Right atrium auricular region (tissue), 2 donors: Measurements from ENCODE around the gene KIF16B. TPM values are rescaled to one million over a fixed set of nuclear protein-coding genes. Genes with fewer than 3 reads are reported as not detected.
"Not testable (repeated sequence)": the region's sequence is repeated elsewhere in the genome, so short reads cannot be mapped to it uniquely, and the experiment has no call there.

Experiments
- DNase-seq: peaks from one replicate; pipeline ENCODE4 v3.0.0-alpha.2; 2019; ENCODE audit warnings: low spot score
- H3K27ac ChIP-seq, 2 donors: fragments of 200-600 bp; sonication (generic); 1 replicate in 1 of 2; 2 replicates in 1 of 2; pipeline ENCODE4 v1.5.1; 2016 to 2019
- H3K27me3 ChIP-seq, 2 donors: fragments of 200-600 bp; sonication (generic); one replicate each; pipeline versions ENCODE4 v1.5.1 to v1.6.0; 2017 to 2019
- H3K36me3 ChIP-seq: fragments of 200-600 bp; sonication (generic); one replicate; pipeline ENCODE4 v1.5.1; 2016
- H3K4me1 ChIP-seq, 2 donors: fragments of 200-600 bp; sonication (generic); one replicate each; pipeline versions ENCODE4 v1.5.1 to v1.6.0; 2017 to 2019
- H3K4me3 ChIP-seq, 2 donors: fragments of 200-600 bp; sonication (generic); 1 replicate in 1 of 2; 2 replicates in 1 of 2; pipeline ENCODE4 v1.5.1; 2017 to 2019; ENCODE audit warnings: mild to moderate bottlenecking in 1 of 2, moderate library complexity in 1 of 2
- H3K9me3 ChIP-seq, 2 donors: fragments of 200-600 bp; sonication (generic); one replicate each; pipeline ENCODE4 v1.5.1; 2019
- total RNA-seq, 2 donors: library from RNA; depleted of rRNA; stranded (reverse); fragments of >200 nt; gene quantifications; one replicate each; pipeline ENCODE4 v1.1.0, GENCODE V29; 2016
- TF ChIP-seq, protein P1 (sequence below), 2 donors: fragments of 200-600 bp; sonication (generic); IDR thresholded peaks; one replicate each; pipeline ENCODE4 v1.5.1; 2019; ENCODE audit warnings: antibody characterized with exemption in 2 of 2

KIF16B gene
- total RNA-seq, 2 donors from 2014 or later = 11.2 to 23.0 TPM

GRCh38 chr20:16566080-16566479, 7.2 kb downstream of the KIF16B start:
- Histone ChIP-seq H3K27ac (no peak overlapping the region), H3K36me3 (no peaks in the 10 kb centered on the region), H3K27me3 (no peaks in the 10 kb centered on the region), H3K4me3 (no peak overlapping the region), H3K9me3 (no peaks in the 10 kb centered on the region), H3K4me1 (no peaks in the 10 kb centered on the region)
- DNase-seq = no peak
- TF ChIP-seq, protein P1, sequence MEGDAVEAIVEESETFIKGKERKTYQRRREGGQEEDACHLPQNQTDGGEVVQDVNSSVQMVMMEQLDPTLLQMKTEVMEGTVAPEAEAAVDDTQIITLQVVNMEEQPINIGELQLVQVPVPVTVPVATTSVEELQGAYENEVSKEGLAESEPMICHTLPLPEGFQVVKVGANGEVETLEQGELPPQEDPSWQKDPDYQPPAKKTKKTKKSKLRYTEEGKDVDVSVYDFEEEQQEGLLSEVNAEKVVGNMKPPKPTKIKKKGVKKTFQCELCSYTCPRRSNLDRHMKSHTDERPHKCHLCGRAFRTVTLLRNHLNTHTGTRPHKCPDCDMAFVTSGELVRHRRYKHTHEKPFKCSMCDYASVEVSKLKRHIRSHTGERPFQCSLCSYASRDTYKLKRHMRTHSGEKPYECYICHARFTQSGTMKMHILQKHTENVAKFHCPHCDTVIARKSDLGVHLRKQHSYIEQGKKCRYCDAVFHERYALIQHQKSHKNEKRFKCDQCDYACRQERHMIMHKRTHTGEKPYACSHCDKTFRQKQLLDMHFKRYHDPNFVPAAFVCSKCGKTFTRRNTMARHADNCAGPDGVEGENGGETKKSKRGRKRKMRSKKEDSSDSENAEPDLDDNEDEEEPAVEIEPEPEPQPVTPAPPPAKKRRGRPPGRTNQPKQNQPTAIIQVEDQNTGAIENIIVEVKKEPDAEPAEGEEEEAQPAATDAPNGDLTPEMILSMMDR (IDR thresholded peaks at IDR 0.05) = no peak

DNA sequence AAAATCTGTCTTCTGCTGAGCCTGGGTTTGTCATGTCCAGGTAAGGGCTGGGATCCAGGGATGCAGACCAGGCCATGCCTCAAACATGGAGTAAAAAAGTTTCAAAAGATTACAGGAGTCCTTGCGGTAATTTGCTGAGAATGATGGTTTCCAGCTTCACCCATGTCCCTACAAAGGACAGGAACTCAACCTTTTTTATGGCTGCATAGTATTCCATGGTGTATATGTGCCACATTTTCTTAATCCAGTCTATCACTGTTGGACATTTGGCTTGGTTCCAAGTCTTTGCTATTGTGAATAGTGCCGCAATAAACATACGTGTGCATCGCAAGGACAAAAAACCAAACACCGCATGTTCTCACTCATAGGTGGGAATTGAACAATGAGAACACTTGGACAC, 9.2 kb downstream of the KIF16B start:
- not testable (repeated sequence) for H3K27ac ChIP-seq, H3K4me1 ChIP-seq, H3K36me3 ChIP-seq, H3K4me3 ChIP-seq, H3K27me3 ChIP-seq, DNase-seq, H3K9me3 ChIP-seq

DNA sequence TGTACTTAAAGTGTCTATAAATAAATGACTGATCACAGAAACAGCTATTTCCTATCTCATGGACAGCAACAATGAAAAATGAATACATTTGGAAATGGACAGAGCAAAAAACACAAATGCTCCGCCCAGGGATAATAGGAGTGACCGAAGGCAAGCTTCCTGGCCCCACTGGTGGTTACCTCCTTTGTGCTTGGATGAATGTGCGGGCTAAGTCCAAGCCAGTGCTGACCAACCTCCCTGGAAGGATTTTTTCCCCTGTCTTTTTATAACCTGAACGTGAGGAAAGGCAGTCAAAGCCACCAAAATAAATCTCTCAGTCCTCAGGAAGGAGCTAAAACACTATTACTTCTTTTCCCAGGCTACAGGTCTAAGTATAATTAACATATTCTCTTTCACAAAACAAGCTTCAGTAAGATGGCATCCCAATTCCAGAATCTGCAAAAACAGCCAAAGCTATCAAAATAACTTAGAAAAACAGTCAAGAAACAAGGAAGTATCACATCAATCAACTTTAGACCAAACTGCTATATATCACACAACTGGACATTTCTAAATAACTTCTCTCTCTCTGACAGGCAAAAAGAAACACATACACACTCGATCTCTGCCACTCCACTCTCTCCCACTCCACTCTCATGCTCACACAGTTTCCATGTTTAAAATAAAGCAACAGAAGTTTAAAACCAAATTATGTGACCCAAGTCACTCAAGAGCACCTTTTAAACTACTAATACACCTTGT, 10.0 kb downstream of the KIF16B start:
- Histone ChIP-seq H3K9me3 (no peaks in the 10 kb centered on the region), H3K4me1 (no peaks in the 10 kb centered on the region), H3K36me3 (no peaks in the 10 kb centered on the region), H3K27me3 (no peaks in the 10 kb centered on the region), H3K27ac (no peak overlapping the region), H3K4me3 (no peak overlapping the region)
- DNase-seq = no peak
- TF ChIP-seq, protein P1 (IDR thresholded peaks at IDR 0.05) = no peak

DNA sequence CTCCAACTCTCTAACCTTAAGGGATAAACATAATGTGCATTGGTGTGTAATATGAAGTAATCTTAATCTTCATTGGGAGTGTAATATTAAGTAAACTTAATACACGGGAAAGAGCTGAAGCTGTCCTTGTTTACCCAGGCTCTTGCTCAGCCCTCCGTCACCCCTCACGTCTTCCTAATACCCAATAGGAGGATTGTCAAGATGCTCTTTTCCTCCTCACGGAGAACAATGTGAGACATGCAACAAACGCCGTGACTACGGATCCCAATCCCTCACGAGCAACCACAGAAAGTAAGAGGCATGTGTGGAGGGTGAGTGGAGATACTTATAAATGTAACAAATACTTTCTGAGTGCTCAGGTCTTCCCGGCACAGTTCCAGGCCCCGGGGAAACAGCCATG, 11.0 kb downstream of the KIF16B start:
- H3K4me1 ChIP-seq = no peaks in the 10 kb centered on the region
- no peaks in the 10 kb centered on the region for H3K36me3 ChIP-seq
- H3K27ac ChIP-seq = no peak overlapping the region
- TF ChIP-seq, protein P1 (IDR thresholded peaks at IDR 0.05) = no peak
- no peaks in the 10 kb centered on the region for H3K27me3 ChIP-seq
- DNase-seq = no peak
- H3K4me3 ChIP-seq = no peak overlapping the region
- H3K9me3 ChIP-seq = no peaks in the 10 kb centered on the region

GRCh38 chr20:16560661-16561060, 12.6 kb downstream of the KIF16B start:
- Histone ChIP-seq H3K36me3 (no peaks in the 10 kb centered on the region), H3K27ac (no peak overlapping the region), H3K9me3 (no peaks in the 10 kb centered on the region), H3K4me1 (peaks cover 0 to 9% of the 10 kb centered on the region in 2 donors), H3K4me3 (no peak overlapping the region), H3K27me3 (no peaks in the 10 kb centered on the region)
- no peak for DNase-seq
- TF ChIP-seq, protein P1 (IDR thresholded peaks at IDR 0.05) = no peak

GRCh38 chr20:16560216-16560615, 13.0 kb downstream of the KIF16B start:
- Histone ChIP-seq H3K27ac (no peak overlapping the region), H3K9me3 (no peaks in the 10 kb centered on the region), H3K4me1 (peaks cover 0 to 14% of the 10 kb centered on the region in 2 donors), H3K36me3 (no peaks in the 10 kb centered on the region), H3K4me3 (no peak overlapping the region), H3K27me3 (no peaks in the 10 kb centered on the region)
- no peak for DNase-seq
- TF ChIP-seq, protein P1 (IDR thresholded peaks at IDR 0.05) = no peak
